C4-2B (cell line): ENCODE data around the gene TMEM213.
"Not testable (repeated sequence)": the region's sequence is repeated elsewhere in the genome, so short reads cannot be mapped to it uniquely, and the experiment has no call there.

ENCODE experiments used
- H3K27ac ChIP-seq: fragments of 450-650 bp; 2 replicates; pipeline ENCODE4 v1.5.1; 2017
- CTCF ChIP-seq: fragments of 450-650 bp; conservative IDR thresholded peaks from 2 replicates; pipeline ENCODE4 v1.5.1; 2017; ENCODE audit warnings: mild to moderate bottlenecking
- ZFX ChIP-seq: fragments of 450-650 bp; IDR thresholded peaks from 2 replicates; pipeline ENCODE4 v1.6.1; 2017

The TMEM213 gene

GRCh38 chr7:138773817-138774216, 24.0 kb upstream of the TMEM213 start:
- TF ChIP-seq ZFX, result no peak
- no peak for TF ChIP-seq CTCF
- no peak overlapping the region for H3K27ac ChIP-seq

GRCh38 chr7:138776166-138776833, 21.5 kb upstream of the TMEM213 start:
- no peak overlapping the region for H3K27ac ChIP-seq
- TF ChIP-seq CTCF (no peak), ZFX (no peak)

GRCh38 chr7:138781004-138781403, 16.8 kb upstream of the TMEM213 start:
- H3K27ac ChIP-seq, result no peak overlapping the region
- TF ChIP-seq ZFX, result no peak
- TF ChIP-seq CTCF, result no peak

GRCh38 chr7:138784692-138785091, 13.1 kb upstream of the TMEM213 start:
- no peak for TF ChIP-seq CTCF
- TF ChIP-seq ZFX, result no peak
- H3K27ac ChIP-seq, result no peak overlapping the region

GRCh38 chr7:138785587-138786437, 12.0 kb upstream of the TMEM213 start:
- TF ChIP-seq CTCF (no peak), ZFX (no peak)
- no peak overlapping the region for H3K27ac ChIP-seq

- no peak overlapping the region for H3K27ac ChIP-seq
- TF ChIP-seq ZFX, result no peak
- TF ChIP-seq CTCF, result no peak
Measured at GRCh38 chr7:138796038-138796615, 1.7 kb upstream of the TMEM213 start.

- H3K27ac ChIP-seq, result not testable (repeated sequence)
Measured at GRCh38 chr7:138797046-138797445, 748 bp upstream of the TMEM213 start.
